HEK293 (cell line): Measurements from ENCODE around the gene GRIK4.

Experiments used
- CTCF ChIA-PET: fragments of 350-600 bp; formaldehyde crosslinking; extraction: SDS; loops from one replicate; lab custom pipeline; 2021; ENCODE audit warnings: antibody characterized with exemption; lab: Yijun Ruan, JAX
- POLR2A ChIA-PET: fragments of 300-600 bp; formaldehyde crosslinking; extraction: SDS; loops from one replicate; lab custom pipeline; 2020; ENCODE audit warnings: antibody characterized with exemption, inconsistent platforms; lab: Yijun Ruan, JAX
- H3K27ac ChIP-seq: fragments of 200-500 bp; sonication (Bioruptor generic); 2 replicates; pipeline ENCODE4 v1.5.1; 2014; ENCODE audit warnings: low read depth, low read length, control low read depth, inconsistent platforms; ENCODE audit errors: extremely low read depth
- H3K36me3 ChIP-seq, 2 experiments: fragments of 200-500 bp in 1 of 2; sonication (Bioruptor generic) in 1 of 2; 1 replicate in 1 of 2; 2 replicates in 1 of 2; pipeline ENCODE4 v1.5.1; 2014 to 2017; ENCODE audit warnings: inconsistent platforms in 2 of 2, low read length in 2 of 2; ENCODE audit not compliant: control insufficient read depth in 2 of 2, insufficient read depth in 1 of 2
- H3K4me1 ChIP-seq: fragments of 200-500 bp; sonication (Bioruptor generic); 2 replicates; pipeline ENCODE4 v1.5.1; 2014; ENCODE audit warnings: mild to moderate bottlenecking, low read length, inconsistent platforms; ENCODE audit not compliant: control insufficient read depth, insufficient read depth
- H3K4me3 ChIP-seq: 2 replicates; pipeline ENCODE4 v1.5.1; 2011; ENCODE audit warnings: low read depth, mild to moderate bottlenecking, control low read depth, low read length, moderate library complexity
- H3K9me3 ChIP-seq: fragments of 200-500 bp; sonication (Bioruptor generic); 2 replicates; pipeline ENCODE4 v1.5.1; 2014; ENCODE audit warnings: low read depth, low read length, inconsistent platforms; ENCODE audit not compliant: control insufficient read depth, insufficient read depth
- GLIS2 ChIP-seq: fragments of 450-650 bp; formaldehyde crosslinking; IDR thresholded peaks from 2 replicates; pipeline ENCODE4 v1.5.1; 2016; ENCODE audit warnings: missing biosample characterization, missing genetic modification characterization
- HOXC10 ChIP-seq: sonication (generic); formaldehyde crosslinking; IDR thresholded peaks from 2 replicates; pipeline ENCODE4 v1.8.1; 2023; ENCODE audit warnings: mild to moderate bottlenecking, missing genetic modification reagents
- KLF10 ChIP-seq: fragments of 450-650 bp; IDR thresholded peaks from 2 replicates; pipeline ENCODE4 v1.5.1; 2018; ENCODE audit warnings: missing biosample characterization, mild to moderate bottlenecking, missing genetic modification characterization
- KLF9 ChIP-seq: fragments of 450-650 bp; formaldehyde crosslinking; IDR thresholded peaks from 2 replicates; pipeline ENCODE4 v1.5.1; 2016; ENCODE audit warnings: missing biosample characterization, missing genetic modification characterization, low read depth
- OSR2 ChIP-seq: fragments of 450-650 bp; formaldehyde crosslinking; IDR thresholded peaks from 2 replicates; pipeline ENCODE4 v1.5.1; 2016; ENCODE audit warnings: missing biosample characterization, missing genetic modification characterization
- REPIN1 ChIP-seq: fragments of 450-650 bp; formaldehyde crosslinking; IDR thresholded peaks from 2 replicates; pipeline ENCODE4 v1.5.1; 2017; ENCODE audit warnings: missing biosample characterization, missing genetic modification characterization, low read depth
- TCF7L2 ChIP-seq: IDR thresholded peaks from 2 replicates; pipeline ENCODE4 v1.6.1; 2011; ENCODE audit warnings: low read depth, mild to moderate bottlenecking, inconsistent platforms, low read length, moderate library complexity, borderline replicate concordance
- ZBTB44 ChIP-seq: fragments of 450-650 bp; IDR thresholded peaks from 2 replicates; pipeline ENCODE4 v1.5.1; 2018; ENCODE audit warnings: missing biosample characterization, mild to moderate bottlenecking, missing genetic modification characterization
- ZNF140 ChIP-seq: fragments of 450-650 bp; formaldehyde crosslinking; IDR thresholded peaks from 2 replicates; pipeline ENCODE4 v1.5.1; 2016; ENCODE audit warnings: missing biosample characterization, missing genetic modification characterization
- ZNF155 ChIP-seq: fragments of 450-650 bp; formaldehyde crosslinking; IDR thresholded peaks from 2 replicates; pipeline ENCODE4 v1.5.1; 2016; ENCODE audit warnings: missing biosample characterization, missing genetic modification characterization
- ZNF174 ChIP-seq: fragments of 450-650 bp; formaldehyde crosslinking; IDR thresholded peaks from 2 replicates; pipeline ENCODE4 v1.5.0; 2017; ENCODE audit warnings: missing biosample characterization, mild to moderate bottlenecking, missing genetic modification characterization
- ZNF202 ChIP-seq: fragments of 450-650 bp; formaldehyde crosslinking; IDR thresholded peaks from 2 replicates; pipeline ENCODE4 v1.5.1; 2016; ENCODE audit warnings: missing biosample characterization, missing genetic modification characterization, borderline replicate concordance
- ZNF248 ChIP-seq: fragments of 450-650 bp; formaldehyde crosslinking; IDR thresholded peaks from 2 replicates; pipeline ENCODE4 v1.5.1; 2017; ENCODE audit warnings: missing biosample characterization, missing genetic modification characterization
- ZNF354C ChIP-seq: fragments of 450-650 bp; formaldehyde crosslinking; IDR thresholded peaks from 2 replicates; pipeline ENCODE4 v1.5.1; 2016; ENCODE audit warnings: missing biosample characterization, missing genetic modification characterization, low read depth, borderline replicate concordance
- ZNF366 ChIP-seq: fragments of 450-650 bp; formaldehyde crosslinking; conservative IDR thresholded peaks from 2 replicates; pipeline ENCODE4 v1.5.1; 2016; ENCODE audit warnings: missing biosample characterization, missing genetic modification characterization
- ZNF521 ChIP-seq: fragments of 450-650 bp; formaldehyde crosslinking; IDR thresholded peaks from 2 replicates; pipeline ENCODE4 v1.5.1; 2017; ENCODE audit warnings: missing biosample characterization, mild to moderate bottlenecking, missing genetic modification characterization
- ZNF580 ChIP-seq: fragments of 450-650 bp; formaldehyde crosslinking; IDR thresholded peaks from 2 replicates; pipeline ENCODE4 v1.5.1; 2016; ENCODE audit warnings: missing biosample characterization, missing genetic modification characterization
- ZNF629 ChIP-seq: fragments of 450-650 bp; formaldehyde crosslinking; IDR thresholded peaks from 2 replicates; pipeline ENCODE4 v1.5.1; 2017; ENCODE audit warnings: missing biosample characterization, missing genetic modification characterization
- ZNF664 ChIP-seq: fragments of 450-650 bp; formaldehyde crosslinking; IDR thresholded peaks from 2 replicates; pipeline ENCODE4 v1.5.1; 2016; ENCODE audit warnings: missing biosample characterization, missing genetic modification characterization
- ZNF677 ChIP-seq: fragments of 450-650 bp; IDR thresholded peaks from 2 replicates; pipeline ENCODE4 v1.5.0; 2018; ENCODE audit warnings: missing biosample characterization, mild to moderate bottlenecking, missing genetic modification characterization, moderate library complexity
- ZNF692 ChIP-seq: fragments of 450-650 bp; formaldehyde crosslinking; IDR thresholded peaks from 2 replicates; pipeline ENCODE4 v1.5.1; 2016; ENCODE audit warnings: missing biosample characterization, missing genetic modification characterization
- ZNF707 ChIP-seq: fragments of 450-650 bp; formaldehyde crosslinking; IDR thresholded peaks from 2 replicates; pipeline ENCODE4 v1.5.1; 2016; ENCODE audit warnings: missing biosample characterization, missing genetic modification characterization
- ZNF792 ChIP-seq: fragments of 450-650 bp; formaldehyde crosslinking; IDR thresholded peaks from 2 replicates; pipeline ENCODE4 v1.5.1; 2016; ENCODE audit warnings: missing biosample characterization, missing genetic modification characterization
- ZSCAN23 ChIP-seq: fragments of 450-650 bp; formaldehyde crosslinking; IDR thresholded peaks from 2 replicates; pipeline ENCODE4 v1.5.1; 2016; ENCODE audit warnings: missing biosample characterization, missing genetic modification characterization

Gene GRIK4

GRCh38 chr11:120775986-120776951 lies 264.7 kb downstream of the GRIK4 start:
- H3K4me1 ChIP-seq, result no peaks in the 10 kb centered on the region
- CTCF ChIA-PET, result interaction anchor here (1.0 kb wide), 1 partner anchor 9 kb away, joined by 6 read pairs; no protein-coding TSS in a partner anchor
- H3K27ac ChIP-seq, result no peak overlapping the region
- no peak overlapping the region for H3K4me3 ChIP-seq
- TF ChIP-seq ZNF354C (no peak), ZNF521 (tag by site-specific recombination) (no peak)
- TF ChIP-seq, all 188 proteins: peak for 0
- no peaks in the 10 kb centered on the region for H3K36me3 ChIP-seq
- POLR2A ChIA-PET, result no interaction called here
- H3K9me3 ChIP-seq, result no peaks in the 10 kb centered on the region

GRCh38 chr11:120778685-120779490 lies 267.3 kb downstream of the GRIK4 start:
- TF ChIP-seq KLF10 (tag by site-specific recombination) (no peak), HOXC10 (CRISPR knock-in tag) (no peak), ZNF366 (tag by site-specific recombination) (no peak), KLF9 (no peak), OSR2 (tag by site-specific recombination) (no peak)
- H3K27ac ChIP-seq, result no peak overlapping the region
- H3K9me3 ChIP-seq, result no peaks in the 10 kb centered on the region
- H3K4me3 ChIP-seq, result no peak overlapping the region
- CTCF ChIA-PET, result no interaction called here
- H3K4me1 ChIP-seq, result no peaks in the 10 kb centered on the region
- POLR2A ChIA-PET, result no interaction called here
- H3K36me3 ChIP-seq, result no peaks in the 10 kb centered on the region

GRCh38 chr11:120780239-120780638 lies 268.7 kb downstream of the GRIK4 start:
- no peaks in the 10 kb centered on the region for H3K36me3 ChIP-seq
- no peaks in the 10 kb centered on the region for H3K4me1 ChIP-seq
- no peak for TF ChIP-seq ZNF155 (tag by site-specific recombination)
- no peak for TF ChIP-seq GLIS2
- no peak for TF ChIP-seq REPIN1
- TF ChIP-seq KLF9, result no peak
- no peak for TF ChIP-seq ZNF677 (tag by site-specific recombination)
- no peak for TF ChIP-seq ZNF140
- no peak for TF ChIP-seq ZNF707 (tag by site-specific recombination)
- no peak for TF ChIP-seq ZNF792
- no peak for TF ChIP-seq ZBTB44 (tag by site-specific recombination)
- POLR2A ChIA-PET, result no interaction called here
- H3K27ac ChIP-seq, result no peak overlapping the region
- H3K9me3 ChIP-seq, result no peaks in the 10 kb centered on the region
- no peak overlapping the region for H3K4me3 ChIP-seq
- CTCF ChIA-PET, result interaction anchor here (0.6 to 0.7 kb wide), 2 partner anchors 22 to 478 kb away, joined by 3 to 5 read pairs; no protein-coding TSS in a partner anchor

- POLR2A ChIA-PET, result no interaction called here
- Histone ChIP-seq H3K36me3 (no peaks in the 10 kb centered on the region), H3K4me1 (no peaks in the 10 kb centered on the region), H3K27ac (no peak overlapping the region), H3K9me3 (no peaks in the 10 kb centered on the region), H3K4me3 (no peak overlapping the region)
- CTCF ChIA-PET, result interaction anchor here (0.5 to 0.6 kb wide), 2 partner anchors 96 to 132 kb away, joined by 3 read pairs; no protein-coding TSS in a partner anchor
- TF ChIP-seq ZSCAN23 (tag by site-specific recombination), result no peak
- TF ChIP-seq ZNF174 (tag by site-specific recombination), result no peak
- no peak for TF ChIP-seq ZNF580
- TF ChIP-seq ZNF248 (tag by site-specific recombination), result no peak
- TF ChIP-seq ZNF664 (tag by site-specific recombination), result no peak
- no peak for TF ChIP-seq ZNF692
- no peak for TF ChIP-seq TCF7L2
- TF ChIP-seq ZNF629 (tag by site-specific recombination), result no peak
- no peak for TF ChIP-seq ZNF202
Observed at GRCh38 chr11:120781486-120782120, 270.1 kb downstream of the GRIK4 start.
